ENCODE data around the gene BTNL3.

BTNL3 gene

DNA sequence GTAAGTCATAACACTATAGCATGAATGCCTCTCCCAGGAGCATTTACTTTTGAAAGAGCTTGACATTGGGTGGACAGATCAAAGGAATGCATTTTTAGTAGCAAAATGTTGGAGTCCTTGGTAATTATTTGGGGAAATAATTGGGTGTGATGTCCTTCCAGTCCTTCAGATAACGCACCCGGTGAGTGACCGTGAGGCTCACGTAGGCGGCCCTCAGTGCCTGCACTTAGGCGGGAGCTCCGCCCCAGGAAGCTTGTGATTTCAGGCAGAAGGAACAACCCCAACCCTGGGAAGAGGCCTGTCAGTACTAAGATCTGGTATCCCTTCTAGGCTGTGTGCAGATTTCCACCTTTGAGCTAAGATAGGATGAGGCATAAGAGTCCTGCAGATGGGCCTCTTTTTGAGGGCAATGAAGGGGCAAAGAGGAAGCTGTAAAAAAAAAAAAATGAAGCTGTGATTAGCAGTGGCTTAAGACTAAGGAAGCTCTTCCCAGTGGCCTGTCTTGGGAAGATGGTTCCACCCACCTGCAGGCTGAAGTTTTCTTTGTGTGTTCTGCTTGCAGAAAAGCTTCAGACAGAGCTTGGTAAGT, 66.3 kb downstream of the BTNL3 start:
- no peak for DNase-seq (ENCODE audit: low read depth)
- no peak for TF ChIP-seq MYC (IDR thresholded peaks at IDR 0.05; ENCODE audit: low read depth, low read length)
- TF ChIP-seq, protein P1, sequence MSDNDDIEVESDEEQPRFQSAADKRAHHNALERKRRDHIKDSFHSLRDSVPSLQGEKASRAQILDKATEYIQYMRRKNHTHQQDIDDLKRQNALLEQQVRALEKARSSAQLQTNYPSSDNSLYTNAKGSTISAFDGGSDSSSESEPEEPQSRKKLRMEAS (IDR thresholded peaks at IDR 0.05; ENCODE audit: low read depth, low read length), result no peak
- TF ChIP-seq, protein P2, sequence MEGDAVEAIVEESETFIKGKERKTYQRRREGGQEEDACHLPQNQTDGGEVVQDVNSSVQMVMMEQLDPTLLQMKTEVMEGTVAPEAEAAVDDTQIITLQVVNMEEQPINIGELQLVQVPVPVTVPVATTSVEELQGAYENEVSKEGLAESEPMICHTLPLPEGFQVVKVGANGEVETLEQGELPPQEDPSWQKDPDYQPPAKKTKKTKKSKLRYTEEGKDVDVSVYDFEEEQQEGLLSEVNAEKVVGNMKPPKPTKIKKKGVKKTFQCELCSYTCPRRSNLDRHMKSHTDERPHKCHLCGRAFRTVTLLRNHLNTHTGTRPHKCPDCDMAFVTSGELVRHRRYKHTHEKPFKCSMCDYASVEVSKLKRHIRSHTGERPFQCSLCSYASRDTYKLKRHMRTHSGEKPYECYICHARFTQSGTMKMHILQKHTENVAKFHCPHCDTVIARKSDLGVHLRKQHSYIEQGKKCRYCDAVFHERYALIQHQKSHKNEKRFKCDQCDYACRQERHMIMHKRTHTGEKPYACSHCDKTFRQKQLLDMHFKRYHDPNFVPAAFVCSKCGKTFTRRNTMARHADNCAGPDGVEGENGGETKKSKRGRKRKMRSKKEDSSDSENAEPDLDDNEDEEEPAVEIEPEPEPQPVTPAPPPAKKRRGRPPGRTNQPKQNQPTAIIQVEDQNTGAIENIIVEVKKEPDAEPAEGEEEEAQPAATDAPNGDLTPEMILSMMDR (IDR thresholded peaks at IDR 0.05; ENCODE audit: low read depth, low read length), result no peak
- no peak for TF ChIP-seq POLR2A (IDR thresholded peaks at IDR 0.05; ENCODE audit: extremely low read depth, insufficient read length)
- no peak overlapping the region for H3K4me3 ChIP-seq (ENCODE audit: low read depth, low read length)
